SH-SY5Y (cell line): Measurements from ENCODE around the gene SLC25A48.

Experiments
- GATA2 ChIP-seq: IDR thresholded peaks from 2 replicates; pipeline ENCODE4 v1.6.1; 2011; ENCODE audit warnings: mild to moderate bottlenecking, low read depth, low read length
- GATA3 ChIP-seq: IDR thresholded peaks from 2 replicates; pipeline ENCODE4 v1.6.1; 2011; ENCODE audit warnings: low read depth, mild to moderate bottlenecking, low read length, moderate library complexity

- no peak for TF ChIP-seq GATA2
- TF ChIP-seq GATA3 = no peak
Measured at GRCh38 chr5:135839566-135839965, 5.1 kb downstream of the SLC25A48 start.
